SK-N-SH (cell line): ENCODE results near the gene C10orf120.

ENCODE experiments used
- CHD2 ChIP-seq: fragments of 150-350 bp; IDR thresholded peaks from 2 replicates; pipeline ENCODE4 v1.6.1; 2018; ENCODE audit warnings: low read length; ENCODE audit not compliant: partially characterized antibody
- CTCF ChIP-seq: fragments of 200-600 bp; sonication (generic); IDR thresholded peaks from 2 replicates; pipeline ENCODE4 v1.6.1; 2017; ENCODE audit warnings: antibody characterized with exemption, mild to moderate bottlenecking, moderate library complexity
- ELF1 ChIP-seq: IDR thresholded peaks from 2 replicates; pipeline ENCODE4 v1.4.0; 2012
- EP300 ChIP-seq, 2 experiments: IDR thresholded peaks; 2 replicates each; pipeline versions ENCODE4 v1.4.0 to v1.6.1; 2012; ENCODE audit warnings: borderline replicate concordance in 1 of 2, low read depth in 1 of 2, low read length in 1 of 2
- EZH2phosphoT487 ChIP-seq: fragments of 200-600 bp; sonication (generic); IDR thresholded peaks from 2 replicates; pipeline ENCODE4 v1.6.1; 2017; ENCODE audit warnings: low read depth, mixed run types, mild to moderate bottlenecking, antibody characterized with exemption, moderate library complexity, borderline replicate concordance
- FOSL2 ChIP-seq: IDR thresholded peaks from 2 replicates; pipeline ENCODE4 v1.4.0; 2012; ENCODE audit warnings: low read depth, mild to moderate bottlenecking, moderate library complexity, borderline replicate concordance
- GABPA ChIP-seq: IDR thresholded peaks from 2 replicates; pipeline ENCODE4 v1.4.0; 2012; ENCODE audit warnings: low read depth, mild to moderate bottlenecking
- GATA2 ChIP-seq: sonication (generic); formaldehyde crosslinking; IDR thresholded peaks from 2 replicates; pipeline ENCODE4 v1.5.0; 2020; ENCODE audit warnings: mild to moderate bottlenecking, missing genetic modification reagents
- JUND ChIP-seq: IDR thresholded peaks from 2 replicates; pipeline ENCODE4 v1.4.0; 2012
- MAX ChIP-seq: IDR thresholded peaks from 2 replicates; pipeline ENCODE4 v1.4.0; 2012; ENCODE audit warnings: low read depth
- POLR2AphosphoS5 ChIP-seq: IDR thresholded peaks from 2 replicates; pipeline ENCODE4 v1.6.1; 2012; ENCODE audit warnings: low read depth, low read length
- RAD21 ChIP-seq: IDR thresholded peaks from 2 replicates; pipeline ENCODE4 v1.6.1; 2012; ENCODE audit warnings: mild to moderate bottlenecking, low read length
- RFX5 ChIP-seq: IDR thresholded peaks from 2 replicates; pipeline ENCODE4 v1.6.1; 2012; ENCODE audit warnings: mild to moderate bottlenecking, improper control_type of control experiment, low read length
- SIN3A ChIP-seq: IDR thresholded peaks from 2 replicates; pipeline ENCODE4 v1.6.1; 2012; ENCODE audit warnings: low read depth, mild to moderate bottlenecking, low read length, moderate library complexity, borderline replicate concordance

DNA sequence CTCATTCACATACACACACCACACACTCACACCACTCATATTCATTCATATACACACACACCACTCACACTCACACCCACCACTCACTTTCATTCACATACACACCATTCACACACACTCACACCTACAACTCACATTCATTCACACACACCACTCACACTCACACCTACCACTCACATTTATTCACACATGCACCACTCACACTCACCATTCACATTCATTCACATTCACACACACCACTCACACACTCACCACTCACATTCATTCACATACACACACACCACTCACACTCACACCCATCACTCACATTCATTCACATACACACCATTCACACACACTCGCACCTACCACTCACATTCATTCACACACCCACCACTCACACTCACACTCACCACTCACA is 25.4 kb upstream of the C10orf120 start:
- TF ChIP-seq CTCF (no peak), RAD21 (no peak), EZH2phosphoT487 (no peak), ELF1 (no peak), EP300 (IDR thresholded peaks at IDR 0.05; ENCODE audit: borderline replicate concordance in 1 of 2, low read depth in 1 of 2, low read length in 1 of 2) (no peak), SIN3A (no peak), POLR2AphosphoS5 (no peak), MAX (no peak), RFX5 (no peak), GATA2 (no peak), FOSL2 (no peak), CHD2 (no peak), GABPA (no peak), JUND (no peak)
